Gastrocnemius medialis (tissue), 4 donors: ENCODE measurements around the gene ST6GALNAC6.

Experiments used
- POLR2A ChIP-seq, 2 donors: fragments of 450-650 bp; IDR thresholded peaks; one replicate each; pipeline ENCODE4 v1.6.1; 2017; ENCODE audit warnings: antibody characterized with exemption in 2 of 2, mild to moderate bottlenecking in 2 of 2, moderate library complexity in 2 of 2
- TF ChIP-seq, protein P1 (sequence below), 5 experiments: fragments of 450-650 bp in 3 of 5; fragments of 200-600 bp in 2 of 5; sonication (generic) in 2 of 5; IDR thresholded peaks in 4 of 5; conservative IDR thresholded peaks in 1 of 5; 1 replicate in 4 of 5; 2 replicates in 1 of 5; pipeline ENCODE4 v1.5.1; 2016 to 2019; ENCODE audit warnings: antibody characterized with exemption in 5 of 5, mild to moderate bottlenecking in 3 of 5, moderate library complexity in 3 of 5

DNA sequence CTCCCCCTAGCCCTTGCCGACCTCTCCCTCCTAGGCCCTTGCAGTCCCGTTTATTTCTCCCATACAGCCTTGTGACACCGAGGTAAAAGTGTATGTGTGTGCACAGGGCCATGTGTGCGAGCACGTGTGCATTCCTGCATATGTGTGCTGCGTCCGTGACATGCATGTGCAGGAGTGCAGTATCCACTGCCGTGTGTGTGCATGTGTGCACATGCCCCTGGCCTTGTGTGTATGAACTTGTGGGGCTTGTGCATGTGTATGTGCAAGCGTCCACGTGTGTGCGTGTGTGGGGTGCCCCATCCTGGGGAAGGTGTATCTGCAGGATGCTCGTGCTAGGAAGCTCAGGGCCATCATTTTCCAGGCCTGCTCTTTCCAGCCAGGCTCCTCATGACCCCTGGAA lies 28.5 kb downstream of the ST6GALNAC6 start:
- TF ChIP-seq, protein P1, sequence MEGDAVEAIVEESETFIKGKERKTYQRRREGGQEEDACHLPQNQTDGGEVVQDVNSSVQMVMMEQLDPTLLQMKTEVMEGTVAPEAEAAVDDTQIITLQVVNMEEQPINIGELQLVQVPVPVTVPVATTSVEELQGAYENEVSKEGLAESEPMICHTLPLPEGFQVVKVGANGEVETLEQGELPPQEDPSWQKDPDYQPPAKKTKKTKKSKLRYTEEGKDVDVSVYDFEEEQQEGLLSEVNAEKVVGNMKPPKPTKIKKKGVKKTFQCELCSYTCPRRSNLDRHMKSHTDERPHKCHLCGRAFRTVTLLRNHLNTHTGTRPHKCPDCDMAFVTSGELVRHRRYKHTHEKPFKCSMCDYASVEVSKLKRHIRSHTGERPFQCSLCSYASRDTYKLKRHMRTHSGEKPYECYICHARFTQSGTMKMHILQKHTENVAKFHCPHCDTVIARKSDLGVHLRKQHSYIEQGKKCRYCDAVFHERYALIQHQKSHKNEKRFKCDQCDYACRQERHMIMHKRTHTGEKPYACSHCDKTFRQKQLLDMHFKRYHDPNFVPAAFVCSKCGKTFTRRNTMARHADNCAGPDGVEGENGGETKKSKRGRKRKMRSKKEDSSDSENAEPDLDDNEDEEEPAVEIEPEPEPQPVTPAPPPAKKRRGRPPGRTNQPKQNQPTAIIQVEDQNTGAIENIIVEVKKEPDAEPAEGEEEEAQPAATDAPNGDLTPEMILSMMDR (IDR thresholded peaks at IDR 0.05 in 4 of 5, conservative IDR thresholded peaks at IDR 0.05 in 1 of 5) = no peak
- no peak for TF ChIP-seq POLR2A (IDR thresholded peaks at IDR 0.05)
